Measurements from ENCODE around the gene ASIC4.

ASIC4 gene

DNA sequence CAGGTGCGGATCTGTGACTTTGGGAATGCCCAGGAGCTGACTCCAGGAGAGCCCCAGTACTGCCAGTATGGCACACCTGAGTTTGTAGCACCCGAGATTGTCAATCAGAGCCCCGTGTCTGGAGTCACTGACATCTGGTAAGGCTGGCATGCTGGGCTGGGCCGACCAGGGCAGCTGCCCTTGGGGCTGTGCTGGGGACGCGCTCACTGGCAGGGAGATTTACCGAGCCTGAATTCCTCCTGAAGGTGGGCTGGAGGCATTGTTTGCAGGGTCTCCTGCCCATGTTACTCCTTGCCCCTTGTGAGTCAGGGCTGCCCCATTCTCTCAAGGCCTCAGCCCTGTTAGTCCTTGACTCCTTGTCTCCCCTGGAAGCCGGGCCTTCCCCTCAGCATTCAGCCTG, 34.3 kb upstream of the ASIC4 start:
- no peak overlapping the region for H3K4me3 ChIP-seq (replicated peaks; ENCODE audit: low read depth, low read length)
- DNase-seq (ENCODE audit: extremely low read depth, low read depth): no peak
- TF ChIP-seq, protein P1, sequence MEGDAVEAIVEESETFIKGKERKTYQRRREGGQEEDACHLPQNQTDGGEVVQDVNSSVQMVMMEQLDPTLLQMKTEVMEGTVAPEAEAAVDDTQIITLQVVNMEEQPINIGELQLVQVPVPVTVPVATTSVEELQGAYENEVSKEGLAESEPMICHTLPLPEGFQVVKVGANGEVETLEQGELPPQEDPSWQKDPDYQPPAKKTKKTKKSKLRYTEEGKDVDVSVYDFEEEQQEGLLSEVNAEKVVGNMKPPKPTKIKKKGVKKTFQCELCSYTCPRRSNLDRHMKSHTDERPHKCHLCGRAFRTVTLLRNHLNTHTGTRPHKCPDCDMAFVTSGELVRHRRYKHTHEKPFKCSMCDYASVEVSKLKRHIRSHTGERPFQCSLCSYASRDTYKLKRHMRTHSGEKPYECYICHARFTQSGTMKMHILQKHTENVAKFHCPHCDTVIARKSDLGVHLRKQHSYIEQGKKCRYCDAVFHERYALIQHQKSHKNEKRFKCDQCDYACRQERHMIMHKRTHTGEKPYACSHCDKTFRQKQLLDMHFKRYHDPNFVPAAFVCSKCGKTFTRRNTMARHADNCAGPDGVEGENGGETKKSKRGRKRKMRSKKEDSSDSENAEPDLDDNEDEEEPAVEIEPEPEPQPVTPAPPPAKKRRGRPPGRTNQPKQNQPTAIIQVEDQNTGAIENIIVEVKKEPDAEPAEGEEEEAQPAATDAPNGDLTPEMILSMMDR (IDR thresholded peaks at IDR 0.05; ENCODE audit: low read depth, low read length, missing control alignments): no peak

DNA sequence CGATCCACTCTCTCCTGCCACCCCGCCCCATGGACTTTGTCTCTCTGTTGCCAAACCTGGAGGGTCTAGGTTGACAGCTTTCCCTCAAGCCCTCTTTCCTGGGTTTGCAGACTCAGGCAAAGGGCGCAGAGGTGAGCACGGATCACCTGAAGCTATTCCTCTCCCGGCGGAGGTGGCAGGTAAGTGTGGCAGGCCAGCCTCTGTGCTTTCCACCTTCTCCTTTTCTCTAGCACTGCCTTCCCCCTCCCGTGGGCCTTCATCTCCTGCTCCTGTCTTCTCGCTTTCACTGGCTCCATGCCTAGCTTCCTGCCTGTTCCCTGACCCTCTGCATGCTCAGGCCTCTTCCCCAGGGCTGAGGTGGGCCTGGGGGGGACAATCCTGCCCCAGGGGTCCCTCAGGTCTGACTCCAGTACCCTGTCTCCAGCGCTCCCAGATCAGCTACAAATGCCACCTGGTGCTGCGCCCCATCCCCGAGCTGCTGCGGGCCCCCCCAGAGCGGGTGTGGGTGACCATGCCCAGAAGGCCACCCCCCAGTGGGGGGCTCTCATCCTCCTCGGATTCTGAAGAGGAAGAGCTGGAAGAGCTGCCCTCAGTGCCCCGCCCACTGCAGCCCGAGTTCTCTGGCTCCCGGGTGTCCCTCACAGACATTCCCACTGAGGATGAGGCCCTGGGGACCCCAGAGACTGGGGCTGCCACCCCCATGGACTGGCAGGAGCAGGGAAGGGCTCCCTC, 31.4 kb upstream of the ASIC4 start:
- TF ChIP-seq, protein P1 (IDR thresholded peaks at IDR 0.05; ENCODE audit: low read depth, low read length, missing control alignments): no peak
- DNase-seq (ENCODE audit: extremely low read depth, low read depth): no peak
- no peak overlapping the region for H3K4me3 ChIP-seq (replicated peaks; ENCODE audit: low read depth, low read length)

DNA sequence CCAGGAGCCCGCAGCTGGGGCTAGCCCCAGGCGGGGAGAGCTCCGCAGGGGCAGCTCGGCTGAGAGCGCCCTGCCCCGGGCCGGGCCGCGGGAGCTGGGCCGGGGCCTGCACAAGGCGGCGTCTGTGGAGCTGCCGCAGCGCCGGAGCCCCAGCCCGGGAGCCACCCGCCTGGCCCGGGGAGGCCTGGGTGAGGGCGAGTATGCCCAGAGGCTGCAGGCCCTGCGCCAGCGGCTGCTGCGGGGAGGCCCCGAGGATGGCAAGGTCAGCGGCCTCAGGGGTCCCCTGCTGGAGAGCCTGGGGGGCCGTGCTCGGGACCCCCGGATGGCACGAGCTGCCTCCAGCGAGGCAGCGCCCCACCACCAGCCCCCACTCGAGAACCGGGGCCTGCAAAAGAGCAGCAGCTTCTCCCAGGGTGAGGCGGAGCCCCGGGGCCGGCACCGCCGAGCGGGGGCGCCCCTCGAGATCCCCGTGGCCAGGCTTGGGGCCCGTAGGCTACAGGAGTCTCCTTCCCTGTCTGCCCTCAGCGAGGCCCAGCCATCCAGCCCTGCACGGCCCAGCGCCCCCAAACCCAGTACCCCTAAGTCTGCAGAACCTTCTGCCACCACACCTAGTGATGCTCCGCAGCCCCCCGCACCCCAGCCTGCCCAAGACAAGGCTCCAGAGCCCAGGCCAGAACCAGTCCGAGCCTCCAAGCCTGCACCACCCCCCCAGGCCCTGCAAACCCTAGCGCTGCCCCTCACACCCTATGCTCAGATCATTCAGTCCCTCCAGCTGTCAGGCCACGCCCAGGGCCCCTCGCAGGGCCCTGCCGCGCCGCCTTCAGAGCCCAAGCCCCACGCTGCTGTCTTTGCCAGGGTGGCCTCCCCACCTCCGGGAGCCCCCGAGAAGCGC, 30.6 kb upstream of the ASIC4 start:
- no peak for DNase-seq (ENCODE audit: extremely low read depth, low read depth)

DNA sequence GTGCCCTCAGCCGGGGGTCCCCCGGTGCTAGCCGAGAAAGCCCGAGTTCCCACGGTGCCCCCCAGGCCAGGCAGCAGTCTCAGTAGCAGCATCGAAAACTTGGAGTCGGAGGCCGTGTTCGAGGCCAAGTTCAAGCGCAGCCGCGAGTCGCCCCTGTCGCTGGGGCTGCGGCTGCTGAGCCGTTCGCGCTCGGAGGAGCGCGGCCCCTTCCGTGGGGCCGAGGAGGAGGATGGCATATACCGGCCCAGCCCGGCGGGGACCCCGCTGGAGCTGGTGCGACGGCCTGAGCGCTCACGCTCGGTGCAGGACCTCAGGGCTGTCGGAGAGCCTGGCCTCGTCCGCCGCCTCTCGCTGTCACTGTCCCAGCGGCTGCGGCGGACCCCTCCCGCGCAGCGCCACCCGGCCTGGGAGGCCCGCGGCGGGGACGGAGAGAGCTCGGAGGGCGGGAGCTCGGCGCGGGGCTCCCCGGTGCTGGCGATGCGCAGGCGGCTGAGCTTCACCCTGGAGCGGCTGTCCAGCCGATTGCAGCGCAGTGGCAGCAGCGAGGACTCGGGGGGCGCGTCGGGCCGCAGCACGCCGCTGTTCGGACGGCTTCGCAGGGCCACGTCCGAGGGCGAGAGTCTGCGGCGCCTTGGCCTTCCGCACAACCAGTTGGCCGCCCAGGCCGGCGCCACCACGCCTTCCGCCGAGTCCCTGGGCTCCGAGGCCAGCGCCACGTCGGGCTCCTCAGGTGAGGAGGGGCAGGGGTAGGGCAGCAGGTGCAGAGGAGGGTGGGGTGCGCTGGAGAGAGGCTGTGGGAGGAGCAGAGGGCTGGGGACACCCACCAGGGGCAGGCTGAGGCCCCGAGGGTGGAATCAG, 29.7 kb upstream of the ASIC4 start:
- H3K4me3 ChIP-seq (replicated peaks; ENCODE audit: low read depth, low read length): no peak overlapping the region
- DNase-seq (ENCODE audit: extremely low read depth, low read depth): no peak
- TF ChIP-seq, protein P1 (IDR thresholded peaks at IDR 0.05; ENCODE audit: low read depth, low read length, missing control alignments): no peak

More for the DNA sequence above, 30.6 kb upstream of the ASIC4 start:
- H3K4me3 ChIP-seq (replicated peaks; ENCODE audit: low read depth, low read length): no peak overlapping the region
- TF ChIP-seq, protein P1 (IDR thresholded peaks at IDR 0.05; ENCODE audit: low read depth, low read length, missing control alignments): no peak

DNA sequence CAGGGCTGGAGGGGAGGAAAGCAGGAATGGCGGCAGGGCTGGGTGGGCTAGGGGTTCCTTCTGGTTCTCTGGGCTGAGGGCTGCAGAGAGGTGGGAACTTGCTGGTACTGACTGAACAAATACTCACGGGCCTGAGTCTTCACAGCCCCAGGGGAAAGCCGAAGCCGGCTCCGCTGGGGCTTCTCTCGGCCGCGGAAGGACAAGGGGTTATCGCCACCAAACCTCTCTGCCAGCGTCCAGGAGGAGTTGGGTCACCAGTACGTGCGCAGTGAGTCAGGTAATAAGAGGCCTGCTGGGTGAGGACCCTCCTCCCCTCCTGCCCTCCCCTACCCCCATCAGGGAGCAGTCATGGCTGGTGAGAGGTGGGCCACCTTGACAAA, 29.1 kb upstream of the ASIC4 start:
- TF ChIP-seq, protein P1 (IDR thresholded peaks at IDR 0.05; ENCODE audit: low read depth, low read length, missing control alignments): no peak
- no peak for DNase-seq (ENCODE audit: extremely low read depth, low read depth)
- H3K4me3 ChIP-seq (replicated peaks; ENCODE audit: low read depth, low read length): no peak overlapping the region

DNA sequence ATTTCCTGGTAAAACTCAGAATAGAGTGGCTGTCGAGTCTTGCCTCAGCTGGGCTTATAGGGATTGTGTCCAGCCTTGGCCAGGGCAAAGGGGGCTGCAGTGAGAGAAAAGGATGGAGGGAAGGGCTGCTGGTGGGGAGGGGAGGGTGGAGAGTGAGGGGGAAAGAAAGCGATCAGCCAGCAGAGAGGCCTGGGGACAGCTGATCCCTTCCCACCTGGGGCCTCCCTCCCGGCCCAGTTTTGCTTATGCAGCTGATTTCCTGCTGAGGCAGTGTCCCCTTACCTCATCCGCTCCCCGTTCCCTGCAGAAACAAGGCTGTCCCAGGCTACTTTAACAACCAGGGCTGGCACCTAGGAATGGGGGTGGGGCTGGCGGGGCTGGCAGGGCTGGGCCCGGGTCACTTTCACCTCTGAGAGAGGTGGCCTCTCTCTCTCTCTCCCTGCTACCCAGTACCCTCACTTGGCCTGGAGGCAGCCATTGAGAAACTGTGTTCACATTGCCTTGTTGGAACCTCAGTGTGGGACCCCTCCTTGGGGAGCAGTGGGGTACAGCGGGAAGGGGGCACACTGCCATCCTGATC, 27.8 kb upstream of the ASIC4 start:
- no peak overlapping the region for H3K4me3 ChIP-seq (replicated peaks; ENCODE audit: low read depth, low read length)
- no peak for DNase-seq (ENCODE audit: extremely low read depth, low read depth)
- TF ChIP-seq, protein P1 (IDR thresholded peaks at IDR 0.05; ENCODE audit: low read depth, low read length, missing control alignments): no peak

Data from HFF-Myc (cell line).